ENCODE results near the gene NME9.

The NME9 gene

DNA sequence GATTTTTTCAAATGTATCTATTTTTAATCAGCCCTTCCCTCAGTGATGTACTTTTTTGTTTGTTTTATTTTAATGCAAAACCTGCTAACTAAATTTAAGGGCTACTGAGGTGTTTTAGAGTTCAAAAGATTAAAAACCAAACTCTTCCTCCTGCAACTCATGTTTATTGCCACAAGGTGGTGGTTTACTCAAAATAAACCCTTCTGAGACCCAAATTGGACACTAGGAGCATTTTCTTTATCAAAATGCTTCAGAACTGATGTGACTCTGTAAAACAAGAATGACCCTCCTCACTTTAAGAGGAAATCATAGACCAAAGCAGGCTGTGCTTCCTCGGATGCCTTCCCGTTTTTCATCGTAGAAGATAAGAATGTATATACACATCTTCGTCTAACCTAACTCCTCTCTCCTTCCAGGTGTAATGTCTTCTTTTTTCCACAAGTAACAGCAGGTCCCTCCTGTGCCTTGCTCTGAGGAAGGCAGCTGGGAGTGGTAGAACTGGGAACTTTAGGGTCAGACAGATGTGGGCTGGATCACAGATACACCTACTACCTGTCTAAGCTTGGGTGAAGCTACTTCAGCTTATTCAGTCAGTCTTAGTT, 2.9 kb upstream of the NME9 start:
- DNase-seq (ENCODE audit: low spot score) = peak; percentile 20

DNA sequence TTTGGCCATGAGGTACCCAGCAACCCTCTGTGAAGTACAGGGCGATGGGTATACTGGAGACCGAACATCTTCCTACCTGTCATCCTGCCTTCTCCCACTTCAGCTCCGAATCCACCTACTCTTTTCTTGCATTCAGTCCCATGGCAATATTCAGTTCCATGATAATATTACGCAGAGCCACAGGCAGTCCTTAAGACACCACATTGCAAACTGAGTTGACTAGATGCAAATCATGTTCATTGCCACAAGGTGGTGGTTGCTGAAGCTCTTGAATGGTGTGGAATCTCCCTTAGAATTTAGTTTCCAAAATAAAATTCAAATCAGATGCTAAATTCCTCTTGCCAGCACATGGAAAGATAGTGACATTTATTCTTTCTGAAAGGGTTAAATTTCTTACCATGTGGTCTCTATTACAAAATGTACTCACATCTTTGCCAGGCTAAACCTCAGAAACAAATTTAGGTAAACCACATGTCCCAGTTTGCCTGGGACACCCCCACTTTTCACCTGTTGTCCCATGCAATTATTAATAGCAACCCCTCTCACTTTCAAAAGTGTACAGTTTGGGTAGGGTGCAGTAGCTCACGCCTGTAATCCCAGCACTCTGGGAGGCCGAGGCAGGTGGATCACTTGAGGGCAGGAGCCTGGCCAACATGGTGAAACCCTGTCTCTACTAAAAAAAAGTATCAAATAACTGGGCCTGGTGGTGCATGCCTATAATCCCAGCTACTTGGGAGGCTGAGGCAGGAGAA, 1.7 kb upstream of the NME9 start:
- DNase-seq (ENCODE audit: low spot score) = no peak

DNA sequence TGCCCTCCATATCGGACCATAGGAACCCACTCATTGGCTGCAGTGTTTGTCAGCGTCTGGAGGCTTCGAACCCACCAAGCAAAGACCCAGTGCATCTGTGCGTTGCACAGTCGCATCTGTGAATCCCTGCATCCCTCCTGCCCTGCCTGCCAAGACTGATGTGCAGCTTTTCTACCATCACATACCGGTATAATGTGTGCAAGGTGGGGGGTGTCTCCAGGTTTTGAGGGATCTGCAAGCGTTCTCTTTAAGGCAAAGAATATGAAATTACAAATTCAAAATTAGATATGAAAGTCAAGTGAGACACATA, 288 bp upstream of the NME9 start:
- no peak for DNase-seq (ENCODE audit: low spot score)

DNA sequence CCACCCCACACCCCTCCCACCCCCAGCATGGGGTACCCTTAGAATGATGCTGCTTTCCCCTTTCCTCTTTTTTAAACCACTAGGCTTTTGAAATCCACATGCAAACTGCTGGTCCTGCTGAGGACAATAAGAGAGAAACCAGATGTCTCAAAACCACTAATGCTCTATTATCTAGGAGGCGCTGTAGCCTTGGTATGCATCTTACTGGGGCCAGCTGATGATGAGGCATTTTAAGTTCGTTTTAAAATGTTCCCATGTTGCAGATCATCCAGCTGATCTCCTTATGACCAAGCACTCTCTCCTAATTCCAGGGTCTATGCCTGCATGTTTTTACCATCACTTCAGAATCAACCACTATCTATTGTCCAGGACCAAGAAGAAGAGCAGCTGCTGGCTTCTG, 1.3 kb downstream of the NME9 start:
- DNase-seq (ENCODE audit: low spot score) = no peak

DNA sequence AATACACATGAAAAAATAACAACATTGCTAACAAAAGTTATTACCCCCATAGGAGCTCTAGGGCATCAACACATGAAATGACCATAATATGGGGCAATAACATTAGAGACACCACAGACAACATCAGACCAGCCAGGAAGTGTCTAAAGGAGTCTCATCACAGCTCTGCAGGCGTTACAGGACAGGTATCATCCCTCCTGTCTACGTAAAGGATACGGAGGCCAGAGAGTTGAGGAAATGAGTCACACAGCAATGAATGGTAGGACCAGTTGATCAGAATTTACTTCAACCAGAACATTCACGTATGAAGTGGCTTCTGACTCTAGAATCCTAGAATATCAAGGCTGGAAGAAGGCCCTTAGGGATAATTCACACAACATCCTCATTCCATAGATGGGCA, 1.8 kb downstream of the NME9 start:
- DNase-seq (ENCODE audit: low spot score) = no peak

DNA sequence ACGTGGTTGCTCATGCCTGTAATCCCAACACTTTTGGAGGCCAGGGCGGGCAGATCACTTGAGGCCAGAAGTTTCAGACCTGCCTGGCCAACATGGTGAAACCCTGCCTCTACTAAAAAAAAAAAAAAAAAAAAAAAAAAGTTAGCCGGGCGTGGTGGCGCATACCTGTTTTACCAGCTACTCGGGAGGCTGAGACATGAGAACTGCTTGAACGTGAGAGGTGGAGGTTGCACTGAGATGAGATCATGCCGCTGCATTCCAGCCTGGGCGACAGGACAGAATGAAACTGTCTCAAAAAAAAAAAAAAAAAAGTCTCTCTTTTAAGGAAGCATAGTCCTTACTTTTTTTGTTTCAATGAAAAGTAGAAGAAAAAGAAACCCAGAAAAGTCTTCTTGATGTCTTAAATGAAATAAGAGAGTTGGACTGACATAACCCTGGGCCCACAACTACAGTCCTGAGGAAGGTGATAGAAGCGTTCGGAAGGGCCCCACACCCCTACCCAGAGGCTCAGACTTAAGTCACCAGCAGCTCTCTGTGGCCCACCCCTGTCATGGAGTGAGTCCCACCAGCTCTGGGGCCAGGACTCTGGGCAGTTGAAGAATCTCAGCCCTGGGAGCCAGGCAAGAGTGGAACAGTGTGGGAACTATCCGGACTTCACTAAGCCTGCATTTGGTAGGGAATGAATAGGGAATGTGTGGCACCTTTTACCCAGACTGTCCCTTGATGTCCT, 2.6 kb downstream of the NME9 start:
- no peak for DNase-seq (ENCODE audit: low spot score)

DNA sequence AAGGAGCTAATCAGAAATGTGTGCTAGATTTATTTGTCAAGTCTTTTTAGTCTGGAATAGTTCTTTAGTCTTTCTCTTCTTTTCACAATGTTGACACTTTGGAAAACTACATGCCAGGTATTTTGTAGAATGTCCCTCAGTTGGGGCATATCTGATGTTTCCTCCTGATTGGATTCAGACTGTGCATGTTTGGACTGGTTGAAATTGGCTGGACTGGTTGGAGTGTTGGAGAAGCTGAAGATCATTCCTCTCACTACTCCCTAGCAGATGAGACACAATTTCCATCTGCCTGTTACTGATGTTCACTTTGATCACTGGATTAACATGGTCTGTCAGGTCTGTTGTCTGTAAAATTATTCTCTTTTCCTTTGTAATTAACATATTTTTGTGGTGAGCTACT, 3.7 kb downstream of the NME9 start:
- no peak for DNase-seq (ENCODE audit: low spot score)

DNA sequence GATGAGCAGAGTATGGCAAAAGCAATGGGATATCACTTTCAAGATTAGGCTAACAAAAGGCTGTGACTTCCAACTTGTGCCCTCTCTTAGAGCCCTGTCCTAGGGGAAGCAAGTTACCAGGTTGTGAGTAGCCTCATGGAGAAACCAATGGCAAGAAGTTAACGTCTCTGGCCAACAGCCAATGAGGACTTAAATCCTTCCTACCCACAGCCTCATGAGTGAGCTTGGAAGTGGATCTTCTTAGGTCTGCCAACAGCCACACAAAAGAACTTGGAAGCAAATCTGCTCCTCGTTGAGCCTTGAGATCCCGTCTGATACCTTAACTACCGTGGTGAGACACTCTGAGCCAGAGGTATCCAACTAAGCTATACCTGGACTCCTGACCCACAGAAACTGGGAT, 5.7 kb downstream of the NME9 start:
- no peak for DNase-seq (ENCODE audit: low spot score)

DNA sequence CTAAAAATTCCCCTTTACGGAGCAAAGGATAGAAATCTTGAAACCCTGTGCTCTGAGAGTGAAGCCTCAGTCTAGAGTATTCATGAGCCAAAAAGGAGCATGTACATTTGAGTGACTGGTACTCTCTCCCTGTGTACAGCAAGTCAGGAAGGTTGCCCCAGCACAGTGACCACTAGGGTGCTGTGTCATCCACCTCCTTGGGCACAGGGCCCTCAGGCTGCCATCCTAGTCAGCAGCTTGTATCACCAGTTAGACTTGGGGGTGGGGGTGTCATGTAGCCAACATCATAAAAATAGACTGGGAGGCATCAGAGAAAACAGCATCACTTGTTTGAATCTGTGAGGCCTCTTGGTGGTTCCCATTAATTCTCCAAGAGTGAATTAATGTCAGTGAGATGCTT, 12.0 kb downstream of the NME9 start:
- DNase-seq (ENCODE audit: low spot score) = no peak

DNA sequence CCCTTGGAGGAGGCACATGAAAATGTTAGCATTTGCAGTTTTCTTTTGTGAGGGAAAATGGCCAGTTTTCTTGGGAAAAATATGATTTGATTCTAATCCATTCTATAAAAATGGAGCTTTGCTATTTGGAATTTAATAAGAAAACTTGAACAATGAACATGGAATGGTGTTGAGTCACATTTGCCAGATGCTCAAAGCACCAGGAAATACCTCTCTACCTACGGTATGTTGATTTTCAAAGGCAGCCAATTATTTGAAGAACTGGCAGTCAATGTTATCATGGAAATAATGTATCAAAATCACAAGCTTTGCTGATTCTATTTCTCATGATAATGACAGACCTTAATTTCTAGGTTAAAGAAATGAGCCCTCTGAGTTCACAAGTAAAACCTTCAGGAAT, 14.9 kb downstream of the NME9 start:
- DNase-seq (ENCODE audit: low spot score) = no peak

DNA sequence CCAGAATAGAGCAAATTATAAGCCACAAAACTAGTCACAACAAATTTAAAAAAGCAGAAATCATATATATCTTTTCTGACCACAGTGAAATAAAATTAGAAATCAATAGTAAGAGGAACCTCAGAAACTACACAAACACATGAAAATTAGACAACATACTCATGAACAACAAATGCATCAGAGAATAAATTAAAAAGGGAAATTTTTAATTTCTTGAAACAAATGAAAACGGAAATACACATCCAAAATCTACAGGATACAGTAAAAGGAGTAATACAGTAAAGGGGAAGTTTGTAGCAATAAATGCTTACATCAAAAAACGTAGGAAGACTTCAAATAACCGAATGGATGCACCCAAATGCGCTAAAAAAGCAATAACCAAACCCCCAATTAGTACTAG, 19.2 kb downstream of the NME9 start:
- no peak for DNase-seq (ENCODE audit: low spot score)

DNA sequence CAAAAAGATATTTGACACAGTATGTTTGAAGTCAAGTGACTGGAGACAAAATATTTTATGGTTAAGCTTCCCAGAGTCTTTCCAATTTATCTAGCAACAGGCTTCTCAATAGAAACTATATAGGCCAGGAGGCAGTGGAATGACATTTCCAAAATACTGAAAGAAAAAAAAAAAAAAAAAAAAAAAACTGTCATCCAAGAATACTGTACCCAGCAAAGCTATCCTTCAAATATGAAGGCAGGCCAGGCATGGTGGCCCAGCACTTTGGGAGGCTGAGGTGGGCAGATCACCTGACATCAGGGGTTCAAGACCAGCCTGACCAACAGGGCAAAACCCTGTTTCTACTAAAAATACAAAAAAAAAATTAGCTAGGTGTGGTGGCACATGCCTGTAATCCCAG, 20.9 kb downstream of the NME9 start:
- no peak for DNase-seq (ENCODE audit: low spot score)

DNA sequence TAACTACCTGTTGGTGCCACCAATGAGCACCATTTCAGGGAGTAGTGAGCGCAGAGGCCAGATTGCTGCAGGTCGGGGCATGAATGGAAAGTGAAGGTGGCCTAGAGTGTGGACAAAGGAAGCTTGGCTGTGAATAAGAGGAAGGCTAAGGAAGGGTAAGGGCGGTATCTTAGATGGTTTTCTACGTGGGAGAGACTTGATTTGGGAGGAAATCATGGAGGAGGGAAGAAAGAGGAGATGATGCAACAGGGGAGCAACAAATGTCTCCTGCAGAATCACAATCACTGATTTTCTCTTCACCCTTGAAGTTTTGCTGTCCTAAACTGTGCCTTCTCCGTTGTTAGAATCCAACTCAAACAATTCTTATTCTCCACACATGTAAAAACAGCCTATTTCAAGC, 21.8 kb downstream of the NME9 start:
- no peak for DNase-seq (ENCODE audit: low spot score)

DNA sequence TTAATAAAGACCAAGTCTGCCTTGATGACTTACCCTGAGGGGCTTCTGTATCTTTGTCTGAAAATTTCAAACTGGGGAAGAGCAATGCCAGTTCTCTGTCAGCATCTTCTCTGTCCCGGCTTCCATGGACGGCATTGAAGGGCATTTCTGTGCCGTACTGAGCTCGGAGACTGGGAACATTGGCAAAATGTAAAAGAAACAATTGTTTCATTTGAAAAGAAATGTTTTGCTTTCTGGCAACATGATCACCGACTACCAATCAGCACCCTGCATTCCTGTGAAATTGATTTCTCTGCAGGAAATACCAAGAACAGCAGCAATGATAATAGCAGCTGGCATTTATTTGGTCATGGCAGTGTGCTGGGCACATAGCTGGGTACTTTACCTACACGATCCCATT, 26.2 kb downstream of the NME9 start:
- DNase-seq (ENCODE audit: low spot score) = no peak

DNA sequence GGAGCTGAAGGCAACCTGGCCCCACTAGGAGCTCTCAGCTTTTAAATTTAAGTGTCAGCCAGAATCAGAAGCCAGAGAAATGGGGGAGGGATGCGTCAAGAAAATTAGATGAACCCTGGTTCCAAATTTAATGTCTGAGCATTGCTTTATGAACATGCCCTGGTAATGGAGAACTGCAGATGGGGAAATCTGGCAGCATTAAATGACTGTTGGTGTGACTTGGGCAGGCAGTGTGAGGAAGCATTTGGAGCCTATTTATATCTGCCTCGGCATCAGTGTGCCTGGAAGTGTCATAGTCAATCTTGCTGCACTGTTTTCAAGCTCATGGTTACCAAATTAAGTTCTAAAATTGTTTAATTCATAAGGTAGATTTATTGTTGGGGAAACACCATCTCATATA, 29.0 kb downstream of the NME9 start:
- DNase-seq (ENCODE audit: low spot score) = no peak

DNA sequence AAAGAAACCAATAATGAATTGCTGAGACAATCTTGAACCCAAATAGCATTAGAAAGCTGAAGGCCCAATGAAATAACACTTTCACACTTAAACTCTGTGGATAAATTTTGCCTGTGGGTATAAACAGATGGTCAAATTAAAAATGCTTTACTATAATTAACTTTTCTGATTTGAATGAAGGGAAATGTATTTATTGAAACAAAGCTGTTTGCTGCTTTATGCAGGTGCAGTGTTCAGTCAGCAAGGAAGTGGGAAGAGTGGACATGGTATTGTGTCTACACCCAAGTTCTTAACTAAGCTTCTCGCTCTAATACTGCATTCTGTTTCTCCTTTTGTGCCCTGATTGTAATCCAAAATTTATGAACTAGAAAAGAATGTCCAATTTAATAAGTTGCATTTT, 31.8 kb downstream of the NME9 start:
- no peak for DNase-seq (ENCODE audit: low spot score)

DNA sequence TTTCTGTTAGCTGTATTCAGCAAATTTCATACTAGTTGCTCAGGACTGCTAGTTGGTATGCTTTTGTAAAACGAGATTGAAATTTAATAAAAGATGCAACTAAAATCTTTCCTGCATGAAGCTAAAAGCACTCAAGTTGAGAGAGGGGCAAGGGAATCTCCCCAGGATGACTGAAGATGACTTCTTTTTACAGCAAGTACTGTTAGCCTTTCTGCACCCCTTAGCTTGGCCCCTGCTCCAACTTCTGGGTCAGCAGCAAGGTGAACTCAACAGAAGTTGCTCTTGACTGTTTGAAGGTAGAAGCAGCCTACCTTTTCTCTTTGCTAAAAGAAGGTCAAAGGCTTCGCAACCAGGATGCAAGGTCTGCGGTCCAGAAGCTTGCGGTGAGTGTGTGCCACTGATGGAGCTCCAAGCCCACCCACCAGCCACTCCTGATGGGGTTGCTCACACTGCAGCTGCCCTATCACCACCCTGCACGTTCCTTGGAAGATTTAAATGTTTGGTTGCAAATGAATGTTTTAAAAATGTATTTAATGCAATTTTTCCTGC, 32.5 kb downstream of the NME9 start:
- DNase-seq (ENCODE audit: low spot score) = no peak

DNA sequence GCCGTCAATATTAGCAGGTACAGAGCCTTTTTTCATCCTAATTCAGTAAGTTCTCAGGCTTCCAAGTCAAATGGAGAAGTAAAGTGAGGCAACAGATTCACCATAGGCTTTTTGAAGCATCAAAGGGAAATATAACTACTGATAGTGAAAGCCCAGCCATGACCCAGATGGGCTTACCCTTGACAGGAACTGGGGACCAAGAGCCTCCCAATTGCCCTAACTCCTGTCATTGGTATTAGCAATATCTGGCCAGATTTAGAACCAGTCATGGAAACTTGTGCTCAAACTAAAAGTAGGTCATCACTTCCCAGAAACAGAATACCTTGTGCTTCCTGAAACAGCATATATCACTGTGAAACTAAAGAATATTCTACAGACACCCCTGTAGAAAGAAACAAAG, 33.0 kb downstream of the NME9 start:
- no peak for DNase-seq (ENCODE audit: low spot score)

DNA sequence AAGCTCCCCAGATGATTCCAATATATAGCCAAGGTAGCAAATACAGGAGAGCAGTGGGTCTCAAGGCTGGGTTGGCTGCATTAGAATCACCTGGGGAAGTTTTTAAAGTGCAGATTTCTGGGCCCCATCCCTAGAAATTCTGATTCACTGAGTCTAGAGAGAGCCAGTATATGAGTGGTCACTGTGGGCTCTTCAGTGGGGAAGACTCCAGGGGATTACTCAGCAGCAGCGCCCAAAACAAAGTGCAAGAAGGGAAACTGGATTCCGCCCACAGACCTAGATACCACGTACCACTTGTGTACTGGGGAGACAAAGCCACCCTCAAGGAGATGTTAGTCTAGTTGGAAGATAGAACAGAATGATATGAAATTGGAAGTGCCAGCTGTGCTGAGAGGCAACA, 40.0 kb downstream of the NME9 start:
- no peak for DNase-seq (ENCODE audit: low spot score)

DNA sequence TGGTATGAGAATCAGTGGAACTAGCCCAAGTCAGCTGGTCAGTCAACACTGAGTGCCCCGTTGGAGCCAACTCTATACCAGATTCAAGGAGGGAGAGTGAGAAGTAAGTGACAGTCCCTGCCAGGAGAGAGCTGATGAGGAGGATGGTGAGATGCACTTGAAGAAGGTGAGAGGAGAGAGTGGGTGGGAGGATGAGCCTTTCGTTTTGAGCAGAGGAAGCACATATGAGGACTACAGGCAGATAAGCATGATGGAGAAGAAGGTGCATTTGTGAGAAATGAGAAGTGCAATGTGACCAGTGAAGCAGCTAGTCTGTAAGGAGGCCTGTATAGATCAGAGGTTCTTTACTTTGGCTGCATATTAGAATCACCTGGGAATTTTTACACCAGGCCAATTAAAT, 40.4 kb downstream of the NME9 start:
- DNase-seq (ENCODE audit: low spot score) = no peak

DNA sequence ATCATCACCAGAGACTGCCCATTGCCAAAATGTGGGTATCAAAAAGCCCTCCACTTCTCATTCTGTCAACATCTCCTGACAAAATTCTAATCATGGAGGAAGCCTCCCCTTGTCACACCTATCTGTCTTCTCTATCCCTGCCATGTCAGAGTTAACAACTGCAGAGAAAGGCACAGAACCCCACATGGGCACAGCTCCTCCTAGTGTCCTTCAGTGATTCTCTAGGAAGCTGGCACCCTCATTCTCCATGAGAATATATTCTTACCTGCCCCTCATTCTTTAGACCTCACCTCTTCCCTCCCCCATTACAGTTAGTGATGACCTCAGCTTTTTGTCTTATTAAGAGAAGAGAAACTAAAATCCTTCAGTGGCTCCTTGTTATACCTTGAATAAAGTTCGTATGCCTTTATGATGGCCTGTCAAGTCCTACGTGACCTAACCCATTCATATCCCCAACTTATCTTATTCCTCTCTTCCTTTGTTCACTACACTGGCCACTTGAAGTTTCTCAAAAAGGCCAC, 44.6 kb downstream of the NME9 start:
- no peak for DNase-seq (ENCODE audit: low spot score)

DNA sequence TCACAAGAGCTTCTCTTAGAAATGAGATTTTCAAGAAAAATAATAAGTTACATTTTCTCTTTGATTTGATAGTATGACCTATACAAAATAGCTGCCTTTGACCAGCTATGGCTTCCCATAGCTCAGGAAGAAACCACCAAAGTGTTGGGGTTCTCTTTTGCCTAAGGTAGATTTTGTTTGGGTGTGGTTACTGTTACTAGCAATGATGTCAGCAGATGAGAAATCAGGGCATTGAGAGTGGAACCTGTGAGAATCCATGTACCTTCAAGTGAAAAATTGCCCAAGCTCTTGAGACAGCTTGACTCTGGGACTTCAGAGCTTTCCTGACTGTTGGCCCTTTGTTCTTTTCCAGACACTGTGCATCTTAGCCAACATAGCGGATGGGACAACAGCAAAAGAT, 45.6 kb downstream of the NME9 start:
- no peak for DNase-seq (ENCODE audit: low spot score)

DNA sequence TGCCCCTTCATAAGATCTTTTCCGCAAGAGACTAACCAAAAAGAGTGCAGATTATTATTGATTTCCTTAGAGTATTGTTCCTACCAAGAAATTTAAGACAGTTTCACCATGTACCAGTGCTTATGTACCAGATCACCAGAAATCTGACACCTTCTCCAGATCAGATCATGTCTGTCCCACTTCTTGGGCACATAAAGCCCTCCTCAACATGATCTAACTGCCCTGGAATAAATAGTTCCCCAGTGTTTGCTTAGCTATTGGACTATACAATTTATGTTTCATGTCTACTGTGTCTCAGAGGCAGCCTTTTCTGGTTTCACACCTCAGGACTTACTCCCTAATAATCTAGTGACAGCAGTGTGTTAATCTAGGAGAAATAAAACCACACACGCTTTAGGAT, 46.8 kb downstream of the NME9 start:
- DNase-seq (ENCODE audit: low spot score) = no peak
